ENCODE data around the gene COPS4.
"Not testable (repeated sequence)": the region's sequence is repeated elsewhere in the genome, so short reads cannot be mapped to it uniquely, and the experiment has no call there.

COPS4 gene

DNA sequence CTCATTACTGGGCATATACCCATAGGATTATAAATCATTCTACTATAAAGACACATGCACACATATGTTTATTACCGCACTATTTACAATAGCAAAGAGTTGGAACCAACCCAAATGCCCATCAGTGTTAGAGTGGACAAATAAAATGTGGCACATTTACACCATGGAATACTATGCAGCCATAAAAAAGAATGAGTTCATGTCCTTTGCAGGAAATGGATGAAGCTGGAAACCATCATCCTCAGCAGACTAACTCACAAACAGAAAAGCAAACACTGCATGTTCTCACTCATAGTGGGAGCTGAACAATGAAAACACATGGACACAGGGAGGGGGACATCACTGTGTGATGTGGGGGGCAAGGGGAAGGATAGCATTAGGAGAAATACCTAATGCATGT is 11.4 kb upstream of the COPS4 start:
- DNase-seq (ENCODE audit: low spot score): not testable (repeated sequence)

DNA sequence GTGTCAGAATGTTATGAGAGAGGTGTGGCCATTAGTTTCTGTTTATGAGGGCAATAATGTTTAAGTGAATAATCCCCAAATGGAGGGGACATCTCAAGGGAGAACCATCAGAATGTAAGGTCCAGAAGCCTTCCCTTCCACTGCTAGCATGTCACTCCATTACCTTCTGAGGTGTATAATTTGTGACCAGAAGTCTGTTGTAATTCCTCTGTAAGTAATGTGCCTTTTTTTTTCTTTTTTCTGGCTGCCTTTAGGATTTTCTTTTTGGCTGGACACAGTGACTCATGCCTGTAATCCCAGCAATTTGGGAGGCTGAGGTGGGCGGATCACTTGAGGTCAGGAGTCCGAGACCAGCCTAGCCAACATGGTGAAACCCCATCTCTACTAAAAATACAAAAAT is 10.8 kb upstream of the COPS4 start:
- no peak for DNase-seq (ENCODE audit: low spot score)

DNA sequence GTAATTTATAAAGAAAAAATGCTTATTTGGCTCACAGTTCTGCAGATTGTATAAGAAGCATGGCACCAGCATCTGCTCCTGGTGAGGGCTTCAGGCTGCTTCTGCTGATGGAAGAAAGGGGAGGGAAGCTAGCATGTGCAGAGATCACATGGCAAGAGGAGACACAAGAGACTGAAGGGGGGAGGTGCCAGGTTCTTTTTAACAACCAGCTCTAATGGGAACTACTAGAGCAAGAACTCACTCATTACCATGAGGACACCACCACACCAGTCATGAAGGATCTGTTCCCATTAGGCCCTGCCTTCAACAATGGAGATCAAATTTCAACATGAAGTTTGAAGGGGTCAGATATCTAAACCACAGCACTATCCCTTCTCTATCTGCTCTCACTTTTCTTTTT is 9.4 kb upstream of the COPS4 start:
- DNase-seq (ENCODE audit: low spot score): no peak

DNA sequence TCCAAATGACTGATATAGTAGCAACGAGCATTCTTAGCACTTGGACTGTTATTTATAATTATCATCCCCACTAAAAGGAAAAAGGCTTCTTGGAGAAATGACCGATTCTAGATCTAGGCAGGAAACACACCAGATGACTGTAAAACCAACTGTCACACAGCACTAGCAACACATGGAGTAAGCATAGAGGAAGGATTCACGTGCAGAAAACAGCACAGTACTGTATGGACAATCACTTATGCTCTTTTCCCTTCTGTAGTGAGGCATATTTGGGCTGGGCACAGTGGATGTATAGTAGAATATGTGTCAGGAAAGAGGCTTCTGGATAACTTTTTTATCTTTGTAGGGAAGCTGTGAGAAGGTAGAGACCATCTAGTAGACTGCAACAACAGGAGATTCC is 6.0 kb upstream of the COPS4 start:
- DNase-seq (ENCODE audit: low spot score): no peak

DNA sequence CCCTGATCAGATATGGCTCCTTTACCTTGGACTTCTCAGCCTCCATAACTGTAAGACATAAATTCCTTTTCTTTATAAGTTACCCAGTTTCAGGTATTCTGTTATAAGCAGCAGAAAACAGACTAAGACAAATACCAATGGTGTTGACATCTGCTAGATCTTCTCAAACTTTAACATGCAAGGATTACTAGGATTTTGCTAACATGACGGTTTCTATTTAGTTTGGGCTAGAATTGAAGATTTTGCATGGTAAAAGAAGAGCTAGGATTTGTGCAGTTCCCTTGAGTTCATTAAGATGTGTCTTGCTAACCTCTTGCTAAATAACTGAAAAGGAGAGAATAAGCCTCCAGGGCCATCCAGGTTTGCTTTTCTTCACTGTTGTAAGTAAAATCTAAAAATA is 5.3 kb upstream of the COPS4 start:
- no peak for DNase-seq (ENCODE audit: low spot score)

DNA sequence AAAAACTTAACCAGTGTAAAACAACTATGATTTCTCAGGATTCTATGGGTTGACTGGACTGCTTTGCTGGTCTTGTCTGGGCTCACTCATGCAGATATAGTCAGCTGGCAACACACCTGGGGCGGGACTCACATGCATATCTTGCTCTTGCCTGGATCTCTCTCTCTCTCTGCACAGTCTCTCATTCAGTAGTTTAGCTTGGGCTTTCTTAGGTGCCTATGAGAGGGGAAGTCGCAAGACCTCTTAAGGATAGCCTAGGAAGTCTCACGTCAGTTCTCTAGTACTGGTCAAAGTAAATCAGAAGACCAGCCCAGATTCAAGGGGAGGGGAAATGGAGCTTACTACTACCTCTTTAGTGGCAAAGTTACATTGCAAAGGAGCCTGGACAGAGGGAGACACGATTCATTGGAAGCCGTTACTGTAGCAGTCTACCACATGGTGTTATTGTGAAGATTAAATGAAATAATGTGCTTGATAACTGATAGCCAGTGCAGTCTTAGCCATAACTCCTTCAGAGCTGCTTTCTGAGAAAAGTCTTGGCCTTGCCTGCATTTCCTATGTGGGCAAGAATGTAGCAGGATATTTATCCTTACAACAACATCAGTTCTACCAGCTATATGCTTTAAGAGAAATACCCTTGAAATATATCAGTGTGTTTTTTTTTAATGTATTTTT is 2.1 kb downstream of the COPS4 start:
- DNase-seq (ENCODE audit: low spot score): no peak

DNA sequence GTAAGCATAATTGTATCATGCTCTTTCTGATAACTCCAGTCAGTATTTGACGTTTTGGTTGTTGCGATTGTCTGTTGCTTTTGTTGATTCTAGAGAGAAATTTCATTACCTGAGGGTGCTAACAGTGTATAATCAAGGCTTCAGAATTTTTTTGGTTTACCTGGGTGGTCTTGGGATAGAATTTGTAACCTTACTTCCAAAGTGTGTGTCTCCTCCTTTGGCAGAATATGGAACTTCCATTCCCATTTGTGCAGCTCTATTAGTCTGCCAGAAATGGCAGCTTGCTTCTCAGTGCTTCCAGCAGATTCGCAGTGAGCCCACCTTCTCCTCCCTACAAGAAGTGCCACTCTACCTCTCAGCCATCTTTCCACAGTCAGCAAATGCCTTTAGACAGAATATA is 5.3 kb downstream of the COPS4 start:
- no peak for DNase-seq (ENCODE audit: low spot score)

DNA sequence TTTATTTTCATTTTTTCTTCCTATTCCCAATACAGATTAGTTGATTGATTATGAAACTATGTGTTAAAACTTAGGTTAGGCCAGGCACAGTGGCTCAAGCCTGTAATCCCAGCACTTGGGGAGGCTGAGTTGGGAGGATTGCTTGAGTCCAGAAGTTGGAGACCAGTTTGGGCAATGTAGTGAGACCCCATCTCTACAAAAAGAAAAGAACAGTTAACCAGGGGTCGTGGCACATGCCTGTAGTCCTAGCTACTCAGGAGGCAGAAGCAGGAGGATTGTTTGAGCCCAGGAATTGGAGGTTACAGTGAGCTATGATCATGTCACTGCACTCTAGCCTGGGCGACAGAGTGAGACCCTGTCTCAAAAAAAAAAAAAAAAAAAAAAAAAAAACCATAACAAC is 8.2 kb downstream of the COPS4 start:
- DNase-seq (ENCODE audit: low spot score): not testable (repeated sequence)

DNA sequence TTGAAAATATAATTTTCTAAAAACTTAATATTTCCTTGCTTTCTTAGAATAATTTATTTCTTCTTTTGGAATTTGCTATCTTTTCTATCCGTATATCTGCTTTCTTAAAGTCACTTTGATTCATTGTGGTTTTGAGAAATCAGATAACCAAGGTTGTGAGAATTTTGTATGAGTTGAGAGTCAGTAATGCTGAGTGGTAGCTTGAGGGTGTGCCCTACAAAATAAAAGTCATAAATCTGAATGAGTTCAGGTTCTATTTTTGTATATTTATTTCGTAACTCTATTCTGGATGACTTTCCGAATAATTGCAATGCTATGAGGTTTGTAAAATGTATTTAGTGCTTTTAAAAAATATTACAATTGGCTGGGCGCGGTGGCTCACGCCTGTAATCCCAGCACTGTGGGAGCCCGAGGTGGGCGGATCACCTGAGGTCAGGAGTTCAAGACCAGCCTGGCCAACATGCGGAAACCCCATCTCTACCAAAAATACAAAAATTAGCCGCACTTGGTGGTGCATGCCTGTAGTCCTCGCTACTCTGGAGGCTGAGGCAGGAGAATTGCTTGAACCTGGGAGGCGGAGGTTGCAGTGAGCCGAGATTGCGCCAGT is 8.9 kb downstream of the COPS4 start:
- no peak for DNase-seq (ENCODE audit: low spot score)

DNA sequence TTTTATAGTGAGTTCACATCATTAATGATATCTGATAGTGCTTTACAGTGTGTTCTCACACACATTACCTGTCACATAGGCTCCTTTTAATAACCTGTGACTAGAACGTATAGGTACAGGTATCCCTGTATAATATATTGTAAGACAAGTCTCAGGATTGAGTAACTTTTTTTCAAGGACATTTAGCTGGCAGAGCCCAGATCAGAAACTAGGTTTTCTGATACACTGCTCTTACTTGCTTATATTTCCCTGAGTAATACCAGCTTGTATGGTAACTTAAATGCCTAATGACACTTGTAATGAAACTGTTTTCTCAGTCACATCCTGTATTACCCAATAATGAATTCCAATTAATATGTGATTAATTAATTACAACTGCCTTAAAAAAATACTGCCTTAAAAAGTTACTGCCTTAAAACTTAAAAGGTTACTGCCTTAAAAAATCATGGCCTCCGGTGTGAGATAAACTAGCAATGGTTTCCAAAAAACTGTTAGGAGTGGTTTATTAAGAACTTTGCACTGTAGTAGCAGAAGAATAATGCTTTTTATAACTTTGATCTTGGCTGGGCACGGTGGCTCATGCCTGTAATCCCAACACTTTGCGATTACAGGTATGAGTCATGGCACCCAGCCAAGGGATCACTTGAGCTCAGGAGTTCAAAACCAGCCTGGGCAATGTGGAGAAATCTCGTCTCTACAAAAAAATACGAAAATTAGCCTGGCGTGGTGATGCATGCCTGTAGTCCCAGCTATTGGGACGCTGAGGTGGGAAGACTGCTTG is 11.9 kb downstream of the COPS4 start:
- no peak for DNase-seq (ENCODE audit: low spot score)

DNA sequence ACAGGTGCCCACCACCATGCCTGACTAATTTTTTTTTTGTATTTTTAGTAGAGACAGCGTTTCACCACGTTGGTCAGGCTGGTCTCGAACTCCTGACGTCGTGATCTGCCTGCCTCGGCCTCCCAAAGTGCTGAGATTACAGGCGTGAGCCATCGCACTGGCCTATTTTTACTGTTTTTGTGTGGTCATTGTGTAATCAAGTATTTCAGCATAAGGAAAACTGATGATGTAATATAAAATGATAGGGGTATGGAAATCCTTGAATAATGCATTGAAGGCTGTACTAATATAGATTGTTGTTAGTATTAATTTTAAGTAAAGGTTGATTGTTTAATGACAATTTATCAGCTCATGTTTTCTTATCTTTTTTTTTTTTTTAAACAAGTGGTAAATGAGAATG is 13.8 kb downstream of the COPS4 start:
- not testable (repeated sequence) for DNase-seq (ENCODE audit: low spot score)

DNA sequence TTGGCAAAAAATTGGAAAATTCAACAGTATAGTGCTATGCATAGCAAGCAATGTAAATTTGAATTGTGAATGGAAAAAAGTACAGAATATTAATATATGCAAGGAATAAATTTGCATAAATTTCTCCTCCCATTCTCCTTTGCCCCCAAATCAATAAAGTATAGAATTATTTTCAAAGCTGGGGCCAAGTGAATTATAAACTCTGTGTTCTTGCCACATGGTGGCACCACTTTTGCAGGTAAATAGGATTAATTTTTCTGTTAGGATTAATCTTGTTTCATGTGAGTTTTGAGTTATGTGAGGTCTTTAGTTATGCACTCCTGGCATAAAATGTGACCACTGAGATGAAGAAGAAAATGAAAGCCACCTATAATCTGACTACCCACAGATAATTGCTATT is 19.9 kb downstream of the COPS4 start:
- DNase-seq (ENCODE audit: low spot score): peak; percentile 14

DNA sequence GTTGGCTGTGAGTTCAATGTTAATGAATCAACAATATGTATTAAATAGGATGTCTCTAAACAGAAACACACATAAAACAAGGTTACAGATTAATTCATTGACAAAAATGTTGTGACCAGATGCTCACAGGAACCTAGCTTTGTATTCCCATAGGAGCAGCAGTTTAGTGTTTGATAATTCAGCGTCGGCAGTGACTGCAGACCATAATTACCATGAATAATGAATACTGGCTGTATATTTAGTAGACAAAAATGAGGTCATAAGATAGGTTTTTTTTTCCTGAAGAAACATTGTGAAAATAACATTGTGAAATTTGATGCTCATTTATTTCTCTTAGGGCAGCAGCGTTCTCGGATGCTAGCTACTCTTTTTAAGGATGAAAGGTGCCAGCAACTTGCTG is 27.8 kb downstream of the COPS4 start:
- DNase-seq (ENCODE audit: low spot score): no peak

DNA sequence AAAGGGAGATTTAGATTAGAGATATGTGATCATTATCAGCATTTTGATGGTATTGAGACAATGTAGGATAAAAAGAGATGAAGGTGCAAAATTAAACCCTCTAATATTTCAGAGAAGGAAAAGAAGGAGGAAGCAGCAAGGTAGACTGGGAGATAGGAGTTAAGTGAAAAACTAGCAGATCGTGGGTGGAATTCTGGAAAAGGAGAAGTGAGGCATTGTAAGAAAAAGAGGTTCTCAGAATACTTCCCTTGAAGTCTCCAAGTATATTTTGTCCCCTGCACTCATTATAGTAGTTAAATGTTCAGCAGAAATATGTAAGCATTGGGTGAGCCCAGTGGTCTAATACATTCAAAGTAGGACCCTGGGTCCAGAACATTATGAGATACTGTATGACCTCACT is 30.3 kb downstream of the COPS4 start:
- DNase-seq (ENCODE audit: low spot score): no peak

DNA sequence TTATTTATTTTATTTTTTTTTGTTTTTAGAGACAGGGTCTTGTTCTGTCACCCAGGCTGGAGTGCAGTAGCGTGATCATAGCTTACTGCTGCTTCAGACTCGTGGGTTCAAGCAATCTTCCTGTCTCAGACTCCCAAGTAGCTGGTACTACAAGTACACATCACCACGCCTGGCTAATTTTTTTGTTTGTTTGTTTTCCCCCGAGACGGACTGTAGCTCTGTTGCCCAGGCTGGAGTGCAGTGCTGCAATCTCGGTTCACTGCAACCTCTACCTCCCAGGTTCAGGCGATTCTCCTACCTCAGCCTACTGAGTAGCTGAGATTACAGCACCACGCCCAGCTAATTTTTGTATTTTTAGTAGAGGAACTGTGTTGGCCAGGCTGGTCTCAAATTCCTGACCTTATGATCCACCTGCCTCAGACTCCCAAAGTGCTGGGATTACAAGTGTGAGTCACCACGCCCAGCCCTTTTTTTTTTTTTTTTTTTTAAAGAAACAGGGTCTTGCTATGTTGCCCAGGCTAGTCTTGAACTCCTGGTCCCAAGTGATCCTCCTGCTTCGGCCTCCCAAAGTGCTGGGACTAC is 32.2 kb downstream of the COPS4 start:
- DNase-seq (ENCODE audit: low spot score): no peak

DNA sequence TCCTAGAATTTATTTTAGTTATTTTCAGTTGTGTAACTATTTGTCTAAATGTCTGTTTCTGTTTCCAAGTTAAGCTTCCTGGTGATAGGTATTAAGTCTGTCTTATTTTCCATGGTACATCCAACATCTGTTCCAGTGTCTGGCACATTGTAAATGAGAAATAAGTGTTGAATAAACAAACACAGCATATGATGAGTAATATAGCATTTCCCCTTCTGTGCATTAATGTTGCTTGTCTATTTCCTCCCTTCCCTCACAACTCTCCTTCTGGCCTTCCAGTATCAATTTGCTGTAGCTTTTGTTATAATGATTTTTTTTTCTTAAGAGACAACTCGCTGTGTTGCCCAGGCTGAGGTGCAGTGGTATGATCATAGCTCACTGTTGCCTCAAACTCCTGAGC is 36.1 kb downstream of the COPS4 start:
- DNase-seq (ENCODE audit: low spot score): no peak

DNA sequence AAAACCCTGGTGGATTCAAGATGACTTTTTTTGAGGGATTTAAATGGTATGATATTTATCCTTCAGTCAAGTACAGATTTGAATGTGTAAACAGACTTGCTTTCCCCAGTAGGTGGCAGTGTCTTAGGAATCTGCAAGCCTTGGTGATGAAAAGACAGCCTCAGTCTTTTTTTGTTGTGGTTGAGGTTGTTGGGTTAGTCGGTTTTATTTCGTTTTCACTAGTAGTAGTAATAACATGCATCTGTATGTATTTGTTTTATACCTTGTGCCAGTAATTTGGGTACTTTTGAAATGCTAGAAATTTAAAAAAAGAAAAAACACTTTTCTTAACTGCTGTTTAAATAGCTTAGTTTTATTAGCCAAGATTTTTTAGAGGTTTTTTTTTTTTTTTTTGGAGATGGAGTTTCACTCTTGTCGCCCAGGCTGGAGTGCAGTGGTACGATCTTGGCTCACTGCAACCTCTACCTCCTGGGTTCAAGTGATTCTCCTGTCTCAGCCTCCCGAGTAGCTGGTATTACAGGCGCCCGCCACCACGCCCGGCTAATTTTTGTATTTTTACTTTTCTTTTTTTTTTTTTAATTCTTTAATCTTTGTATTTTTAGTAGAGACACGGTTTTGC is 39.2 kb downstream of the COPS4 start:
- DNase-seq (ENCODE audit: low spot score): peak; percentile 66

DNA sequence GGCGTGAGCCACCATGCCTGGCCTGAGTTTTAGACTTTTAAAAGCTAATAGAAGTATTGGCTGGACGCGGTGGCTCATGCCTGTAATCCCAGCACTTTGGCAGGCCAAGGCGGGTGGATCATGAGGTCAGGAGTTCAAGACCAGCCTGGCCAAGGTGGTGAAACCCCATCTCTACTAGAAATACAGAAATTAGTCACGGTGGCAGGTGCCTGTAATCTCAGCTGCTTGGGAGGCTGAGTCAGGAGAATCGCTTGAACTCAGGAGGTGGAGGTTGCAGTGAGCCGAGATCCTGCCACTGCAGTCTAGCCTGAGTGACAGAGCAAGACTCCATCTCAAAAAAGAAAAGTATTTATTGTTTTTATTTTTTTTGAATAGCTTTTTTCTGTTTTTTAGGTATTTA is 39.8 kb downstream of the COPS4 start:
- DNase-seq (ENCODE audit: low spot score): not testable (repeated sequence)

DNA sequence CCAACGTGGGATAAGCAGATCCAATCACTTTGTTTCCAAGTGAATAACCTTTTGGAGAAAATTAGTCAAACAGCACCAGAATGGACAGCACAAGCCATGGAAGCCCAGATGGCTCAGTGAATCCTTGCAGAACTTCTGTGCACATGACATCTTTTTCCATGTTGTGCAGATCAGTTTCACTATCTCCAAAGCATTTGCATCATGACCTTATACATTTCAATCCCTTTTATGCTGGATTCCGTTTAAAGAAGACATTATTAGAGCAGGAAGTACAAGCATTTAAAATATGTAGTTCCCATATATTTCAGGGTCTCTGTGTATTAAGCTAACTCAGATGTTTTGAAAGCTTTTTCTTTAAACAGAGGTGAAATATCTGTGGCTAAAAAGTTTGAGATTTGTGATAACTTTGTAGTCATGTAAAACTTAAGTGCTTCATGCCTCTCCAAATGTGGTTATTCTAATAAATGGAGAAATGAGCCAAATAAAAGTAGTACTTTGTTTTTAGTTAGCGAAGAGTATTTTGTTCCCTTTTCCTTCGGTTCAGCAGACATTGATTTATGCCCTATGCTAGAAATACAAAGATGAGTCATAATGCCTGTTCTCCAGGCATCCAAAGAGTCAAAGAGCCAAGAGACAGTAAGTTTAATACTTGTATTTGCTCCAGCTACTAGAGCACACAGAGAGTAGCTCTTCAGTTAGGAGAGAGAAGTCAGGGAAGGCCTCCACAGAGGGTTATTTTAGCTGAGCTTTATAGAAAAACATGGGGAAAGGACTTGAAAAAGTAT is 40.5 kb downstream of the COPS4 start:
- no peak for DNase-seq (ENCODE audit: low spot score)

DNA sequence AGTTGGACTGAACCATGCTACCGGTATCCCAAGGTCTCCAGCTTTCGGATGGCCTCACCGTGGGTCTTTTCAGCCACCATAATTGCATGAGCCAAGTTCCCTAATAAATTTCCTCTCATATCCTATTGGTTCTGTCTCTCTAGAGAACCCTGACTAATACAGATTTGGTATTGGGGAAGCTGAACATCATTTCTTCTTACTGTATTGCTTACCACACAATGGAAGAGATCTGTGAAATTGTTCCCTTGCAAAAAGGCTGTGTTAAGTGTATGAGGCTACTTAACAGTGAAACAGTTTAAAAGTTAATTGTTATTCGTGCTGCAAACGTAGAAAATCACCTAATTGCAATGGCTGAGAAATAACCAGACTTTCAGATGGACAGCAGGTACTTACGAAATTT is 45.6 kb downstream of the COPS4 start:
- no peak for DNase-seq (ENCODE audit: low spot score)

DNA sequence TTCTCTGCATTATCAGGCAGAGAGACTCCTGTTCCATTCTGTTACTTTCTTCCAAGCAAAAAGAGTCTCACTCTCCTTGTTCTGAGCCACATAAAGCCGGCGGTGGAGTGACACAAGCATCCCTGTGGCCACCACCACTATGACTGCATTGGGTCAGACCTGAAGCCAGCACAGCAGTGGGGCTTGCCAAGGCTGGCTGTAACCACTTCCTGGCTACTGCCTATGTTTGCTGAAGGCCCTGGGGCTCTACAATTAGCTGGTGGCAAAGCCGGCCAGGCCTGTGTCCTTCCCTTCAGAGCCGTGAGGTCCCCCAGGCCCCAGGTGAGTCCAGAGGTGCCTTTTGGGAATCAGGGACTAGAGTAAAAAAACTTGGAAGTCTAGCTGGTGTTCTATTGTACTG is 47.8 kb downstream of the COPS4 start:
- DNase-seq (ENCODE audit: low spot score): no peak

DNA sequence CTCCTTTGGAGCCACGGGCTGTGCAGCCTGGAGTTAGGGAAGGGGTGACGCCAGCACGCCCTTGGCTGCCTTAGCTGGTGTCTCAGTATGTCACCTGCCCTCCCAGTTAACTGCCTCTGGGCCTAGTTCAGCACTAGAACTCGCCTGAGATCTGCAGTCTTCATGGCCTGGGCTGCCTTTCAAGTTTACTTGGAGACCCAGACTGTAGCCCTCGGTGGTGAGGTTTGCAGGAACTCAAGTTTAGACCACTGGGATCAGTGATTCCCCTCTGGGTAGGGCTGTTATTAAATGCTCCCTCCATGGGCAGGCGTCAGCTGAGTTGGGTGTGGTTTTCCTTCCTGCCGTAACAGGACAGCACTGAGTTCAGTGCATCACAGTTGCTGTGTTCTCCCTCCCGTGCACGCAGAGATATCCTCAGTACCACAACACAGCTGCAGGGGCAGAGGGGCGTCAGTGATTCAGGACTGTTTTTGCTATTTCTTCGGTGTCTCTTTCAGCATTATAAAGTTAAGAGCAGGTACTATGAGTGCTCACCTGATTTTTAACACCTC is 49.0 kb downstream of the COPS4 start:
- no peak for DNase-seq (ENCODE audit: low spot score)
